GM18519 (cell line): Measurements from ENCODE around the gene OBSCN.

Experiments used
- ATAC-seq: cut with Tn5 transposase; IDR thresholded peaks from one replicate; pipeline ENCODE4 v1.9.1; 2021; ENCODE audit warnings: mild to moderate bottlenecking, moderate library complexity; ENCODE audit not compliant: unreplicated experiment, low FRiP score

OBSCN gene

GRCh38 chr1:228392111-228392936 is 184.5 kb downstream of the OBSCN start:
- no peak for ATAC-seq

DNA sequence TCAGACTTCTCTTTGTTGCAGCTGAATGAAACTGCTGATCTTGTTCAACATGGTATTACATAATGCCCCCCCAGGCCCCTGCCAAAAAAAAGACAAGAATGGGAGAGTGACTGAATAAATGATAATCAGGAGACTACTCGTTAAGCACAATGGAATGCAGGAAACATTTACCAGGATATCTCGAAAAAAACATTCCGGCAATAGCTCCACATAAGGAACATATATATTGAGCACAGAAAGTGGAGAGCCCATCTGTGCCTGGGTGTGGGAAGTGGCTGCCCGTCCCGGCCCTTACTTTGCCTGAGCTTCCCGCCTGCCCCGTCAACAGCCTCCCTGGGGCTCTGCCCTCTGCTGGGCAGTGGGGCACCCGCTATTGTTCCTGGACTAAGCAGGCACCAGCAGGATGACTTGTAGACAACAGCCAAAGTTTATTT is 185.4 kb downstream of the OBSCN start:
- ATAC-seq: no peak

- no peak for ATAC-seq
Observed at GRCh38 chr1:228393811-228394570, 186.1 kb downstream of the OBSCN start.

- ATAC-seq: no peak
Observed at GRCh38 chr1:228394571-228395394, 186.9 kb downstream of the OBSCN start.

DNA sequence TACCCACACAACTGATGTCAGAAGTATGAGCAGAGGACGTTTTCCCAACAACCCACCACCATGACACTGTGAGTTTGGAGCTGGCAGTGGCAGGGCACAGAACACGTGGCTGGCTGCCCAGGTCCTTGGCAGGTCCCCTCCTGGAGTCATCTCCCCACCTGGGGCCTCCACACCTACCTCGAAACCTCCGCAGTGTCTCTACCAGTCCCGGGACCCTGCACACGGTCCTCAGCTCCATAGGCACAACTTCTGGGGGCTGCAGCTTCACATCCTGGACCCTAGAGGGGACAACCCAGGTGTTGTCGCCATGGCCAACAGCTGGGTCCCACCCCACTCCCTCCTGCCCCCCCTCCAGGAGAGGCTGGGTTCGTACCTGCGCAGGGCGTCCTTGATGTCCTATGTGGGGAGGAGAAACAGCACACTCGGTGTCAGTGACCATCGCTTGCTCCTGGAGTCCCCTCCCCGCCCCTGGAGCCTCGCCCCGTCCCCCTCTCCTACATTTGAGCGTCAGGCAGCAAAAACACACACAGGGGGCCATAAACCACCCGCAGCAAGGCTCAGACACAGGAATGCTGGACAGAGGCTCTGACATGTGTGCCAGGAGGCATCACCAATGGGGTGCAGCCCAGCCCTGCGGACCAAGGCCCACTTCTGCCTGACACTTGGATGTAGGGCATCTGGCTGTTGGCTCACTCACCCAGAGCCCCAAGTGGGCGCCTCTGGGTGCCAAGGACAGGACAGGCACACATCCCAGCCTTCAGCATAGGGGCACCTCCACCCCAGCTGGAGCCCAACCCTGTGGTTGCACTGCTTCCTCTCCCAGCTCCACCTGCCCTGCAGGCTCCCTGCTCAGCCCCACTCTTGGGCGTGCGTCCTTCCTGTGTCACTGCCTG is 189.2 kb downstream of the OBSCN start:
- no peak for ATAC-seq

DNA sequence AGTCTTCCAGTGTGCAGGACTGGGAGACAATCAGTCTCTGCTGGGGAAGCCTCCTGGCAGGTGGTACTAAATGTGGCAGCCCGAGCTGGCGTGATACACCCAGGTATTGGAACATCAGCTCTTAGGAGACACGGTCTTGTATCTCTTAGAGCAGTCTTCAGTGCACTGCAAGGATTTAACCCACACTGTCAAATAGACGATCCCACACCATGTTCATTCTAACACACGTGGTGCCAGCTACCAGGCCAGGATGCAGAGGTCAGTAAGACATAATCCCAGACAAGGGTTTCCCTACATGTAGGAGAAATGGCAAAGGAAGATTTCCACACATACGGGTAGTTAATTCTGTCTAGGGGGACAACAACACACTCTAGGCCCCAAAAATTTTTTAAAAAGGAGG is 190.1 kb downstream of the OBSCN start:
- no peak for ATAC-seq

DNA sequence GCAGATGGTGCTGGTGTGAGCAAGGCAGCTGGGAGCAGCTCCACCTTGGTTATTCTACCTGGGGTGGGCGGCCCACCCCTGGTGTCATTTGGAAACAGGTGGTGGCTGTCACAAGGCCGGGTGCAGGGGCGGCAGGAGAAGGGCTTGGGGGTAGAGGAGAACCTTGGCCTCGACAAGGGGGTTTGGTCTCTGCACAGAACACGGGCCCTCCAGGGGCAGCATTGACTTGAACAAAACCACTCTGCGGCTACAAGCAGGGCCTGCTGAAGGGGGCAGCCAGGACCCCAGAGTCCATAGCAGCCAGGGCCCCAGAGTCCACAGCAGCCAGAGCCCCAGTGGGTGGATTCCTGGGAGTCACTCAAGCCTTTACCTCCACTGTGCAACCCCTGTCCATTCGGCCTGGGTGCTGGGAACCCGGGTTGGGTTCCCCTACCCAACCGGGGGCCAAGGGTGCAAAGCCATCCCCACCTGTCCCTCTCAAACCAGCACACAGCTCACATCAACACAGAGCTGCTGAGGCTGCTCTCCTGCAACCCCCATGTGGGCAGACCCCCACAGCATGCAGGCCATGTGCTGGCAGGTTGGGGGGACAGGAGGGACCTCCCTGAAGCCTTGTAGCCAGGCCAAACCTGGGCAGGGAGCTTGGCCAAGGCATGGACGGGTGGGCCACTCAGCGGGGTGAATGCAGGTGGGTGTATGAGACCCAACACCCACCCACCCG is 191.1 kb downstream of the OBSCN start:
- ATAC-seq: no peak

GRCh38 chr1:228399531-228400236 is 191.8 kb downstream of the OBSCN start:
- ATAC-seq: no peak

DNA sequence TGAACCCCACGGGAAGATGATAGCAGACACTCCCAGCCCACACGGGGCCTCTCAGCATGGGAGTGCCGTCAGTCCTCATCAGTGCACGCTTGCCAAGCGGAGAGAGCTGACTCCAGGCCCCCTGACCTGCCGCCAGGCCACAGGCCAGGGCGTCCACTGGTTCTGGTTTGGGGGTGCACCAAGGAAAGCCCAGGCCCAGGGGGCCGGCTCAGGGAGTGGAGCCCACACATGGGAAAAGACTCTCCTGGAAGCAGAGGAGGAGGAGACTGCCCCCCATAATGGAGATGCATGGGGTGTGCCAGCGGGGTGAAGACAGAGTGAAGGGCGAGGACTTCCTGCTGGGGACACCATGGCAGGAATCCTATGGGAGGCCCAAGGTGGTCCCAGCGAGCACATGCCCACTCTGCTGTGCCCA is 192.4 kb downstream of the OBSCN start:
- ATAC-seq: no peak

- ATAC-seq: no peak
Observed at GRCh38 chr1:228400692-228401454, 193.0 kb downstream of the OBSCN start.

DNA sequence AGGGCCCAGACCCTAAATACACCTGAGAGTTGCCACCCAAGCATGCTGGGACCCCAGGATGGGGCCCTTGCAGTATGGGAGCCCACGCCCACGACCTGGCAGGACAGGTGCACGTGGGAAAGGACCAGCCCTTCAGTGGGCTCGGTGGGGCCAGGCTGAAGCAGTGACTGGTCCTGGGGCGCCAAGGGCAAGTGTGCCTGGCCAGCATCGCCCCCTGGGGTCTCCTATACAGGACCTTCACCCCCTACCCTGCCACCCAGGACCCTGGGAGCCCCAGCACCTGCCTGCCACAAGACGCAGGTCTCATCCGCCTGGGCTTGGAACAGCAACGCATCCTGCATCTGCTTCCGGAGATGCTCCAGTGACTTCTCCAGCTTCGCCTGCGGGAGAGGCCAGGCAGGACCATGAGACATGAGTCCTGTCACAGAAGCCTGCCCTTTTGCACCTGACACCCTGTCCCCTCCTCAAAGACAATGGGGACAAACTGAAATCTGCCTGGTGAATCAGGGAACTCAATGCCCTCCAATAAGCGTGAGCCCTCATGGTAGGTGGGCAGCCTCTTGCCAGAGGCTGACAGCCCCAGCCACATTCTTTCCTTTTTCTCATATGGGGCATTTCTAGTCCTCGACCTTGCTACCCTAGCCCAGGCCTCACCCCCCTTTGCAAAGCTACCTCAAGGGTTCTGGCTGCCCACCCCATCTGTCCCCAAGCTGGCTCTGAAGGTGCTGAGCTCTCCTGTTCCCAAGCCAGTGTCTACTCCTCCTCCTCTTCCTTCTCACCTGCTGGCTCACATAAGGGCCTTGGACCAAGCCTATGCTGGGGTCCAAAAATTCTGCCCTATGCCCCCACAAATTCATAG is 194.2 kb downstream of the OBSCN start:
- ATAC-seq: no peak

DNA sequence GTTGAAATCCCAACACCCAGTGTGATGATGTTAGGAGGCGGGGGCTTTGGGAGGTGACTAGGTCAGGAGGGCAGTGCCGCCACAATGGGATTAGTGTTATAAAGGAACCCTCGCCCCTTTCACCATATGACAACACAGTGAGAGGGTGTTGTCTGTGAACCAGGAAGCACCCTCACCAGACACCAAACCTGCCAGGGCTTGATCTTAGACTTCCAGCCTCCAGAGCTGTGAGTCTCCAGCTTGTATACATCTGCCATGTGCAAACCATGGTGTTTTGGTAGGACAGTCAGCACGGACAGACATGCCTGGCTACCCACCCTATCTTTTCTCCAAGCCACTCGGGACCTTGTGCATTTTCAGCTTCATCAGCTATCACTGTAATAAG is 194.8 kb downstream of the OBSCN start:
- no peak for ATAC-seq

DNA sequence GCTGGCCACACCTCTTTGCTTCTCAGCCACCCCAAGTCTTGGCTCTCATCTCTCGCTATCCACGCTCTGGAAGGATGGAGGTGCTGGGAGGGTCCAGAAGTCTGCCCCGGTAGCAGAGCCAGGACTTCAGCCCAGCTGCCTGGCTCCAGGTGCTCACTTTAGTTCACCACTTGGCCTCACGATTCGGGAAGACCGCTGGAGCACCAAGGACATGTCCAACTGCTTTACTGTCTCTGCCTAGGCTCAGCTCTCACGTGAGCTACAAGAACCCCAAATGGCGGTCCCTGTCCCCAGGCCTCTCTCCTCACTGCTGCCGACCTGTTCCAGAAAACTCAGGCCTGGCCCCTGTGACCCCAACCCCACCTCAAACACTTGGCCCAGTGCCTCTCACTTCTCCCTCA is 195.4 kb downstream of the OBSCN start:
- no peak for ATAC-seq

DNA sequence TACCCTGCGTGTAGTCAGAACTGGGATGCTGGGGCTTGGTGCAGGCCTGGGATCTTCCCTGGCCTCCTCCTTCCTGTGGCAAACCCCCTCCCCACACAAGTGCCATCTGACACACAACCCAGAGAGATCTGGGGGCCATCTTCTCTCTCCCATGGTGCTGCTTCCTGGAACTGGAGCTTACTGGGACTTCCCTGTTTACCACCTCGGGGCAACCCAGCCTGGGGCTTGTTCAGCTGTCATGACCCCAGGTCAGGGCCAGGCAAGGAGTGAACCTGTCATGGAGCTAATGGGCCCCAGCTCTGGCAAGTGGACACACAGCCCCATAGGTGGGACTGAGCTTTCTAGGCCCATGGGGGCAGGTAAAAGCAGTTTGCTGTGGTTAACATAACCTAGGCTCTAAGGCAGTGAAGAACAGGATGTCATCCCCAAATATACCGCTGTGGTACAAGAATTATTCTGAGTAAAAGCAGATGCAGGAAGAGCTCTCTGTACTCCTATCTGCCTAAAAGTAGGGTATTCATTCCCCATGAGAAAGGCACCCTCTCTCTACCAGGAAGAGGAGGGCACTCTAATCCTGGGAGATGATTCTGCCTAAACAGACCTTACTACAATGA is 196.4 kb downstream of the OBSCN start:
- no peak for ATAC-seq

DNA sequence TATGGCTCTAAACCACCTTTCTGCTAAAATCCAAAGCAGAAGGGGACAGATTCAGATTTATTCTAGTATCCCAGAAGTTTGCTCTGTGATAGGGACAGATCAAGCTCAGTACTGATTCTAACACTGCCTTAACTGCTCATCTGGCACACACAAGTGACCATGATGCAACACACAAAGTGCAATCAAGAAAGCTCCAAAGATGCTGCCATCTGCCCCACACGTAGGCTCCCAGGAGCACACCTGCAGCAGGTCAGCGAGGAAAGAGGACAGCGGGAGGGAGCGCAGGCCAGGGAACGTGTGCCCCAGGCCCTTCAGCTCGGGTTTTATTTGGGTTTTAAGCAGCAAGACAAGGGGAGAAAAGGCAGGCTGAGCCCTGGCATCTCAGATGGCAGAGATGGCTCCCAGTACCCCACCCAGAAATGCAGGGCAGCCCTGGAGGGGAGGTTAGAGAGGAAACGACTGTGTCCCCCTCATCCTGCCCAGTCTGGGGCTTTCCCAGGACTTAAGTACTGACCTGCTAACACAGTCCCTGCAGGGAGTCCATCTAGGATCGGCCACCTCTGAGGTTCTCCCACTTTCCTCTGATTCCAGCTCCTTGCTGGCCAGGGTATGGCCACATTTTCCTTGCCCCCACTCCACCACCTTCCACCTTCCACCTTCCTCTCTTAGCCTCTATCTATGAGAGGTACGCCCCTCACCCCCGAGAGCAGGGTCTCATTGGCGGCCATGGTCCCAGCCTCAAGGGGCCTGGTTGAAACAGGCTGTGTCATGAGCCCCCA is 197.5 kb downstream of the OBSCN start:
- ATAC-seq: no peak

- no peak for ATAC-seq
Observed at GRCh38 chr1:228405979-228406228, 198.1 kb downstream of the OBSCN start.
